Left ventricle myocardium superior (tissue), 1 donor: ENCODE measurements around the gene ZSCAN20. TPM values are rescaled to one million over a fixed set of nuclear protein-coding genes. Genes with fewer than 3 reads are reported as not detected.

Experiments used
- ATAC-seq: fragments of 200-7000 bp; cut with Tn5 transposase; one replicate; pipeline ENCODE4 v1.9.1; 2020; ENCODE audit warnings: mild to moderate bottlenecking, moderate library complexity
- DNase-seq: peaks from one replicate; pipeline ENCODE4 v3.0.0-alpha.2; 2020
- intact Hi-C: fragments of 100-400 bp; cut with micrococcal nuclease; formaldehyde crosslinking; loops from one replicate; pipeline ENCODE4 v1.11.0; 2022
- total RNA-seq: library from RNA; stranded (reverse); fragmentation: NEBNext Ultra II Directional; extraction: Animal tissue kit (Norgen Biotek cat#: 25700); gene quantifications from one replicate; pipeline ENCODE4 v1.2.1, GENCODE V29; 2021
- donor health status: DM: no; HTN: yes; CAD: no; lungs with severe emphysema.

ZSCAN20 gene
- total RNA-seq, 1 donor from 2014 or later, result 4.4 TPM

GRCh38 chr1:33442141-33442540, 30.3 kb upstream of the ZSCAN20 start:
- ATAC-seq, result no peak
- intact Hi-C loops, result no loop called here
- DNase-seq, result no peak

- intact Hi-C loops, result no loop called here
- ATAC-seq, result peak; percentile 30
Observed at GRCh38 chr1:33443080-33443704, 29.3 kb upstream of the ZSCAN20 start.

GRCh38 chr1:33443705-33444180, 28.7 kb upstream of the ZSCAN20 start:
- DNase-seq, result no peak
- intact Hi-C loops, result no loop called here

More at GRCh38 chr1:33443080-33443704, 29.3 kb upstream of the ZSCAN20 start:
- no peak for DNase-seq

GRCh38 chr1:33445108-33445507, 27.3 kb upstream of the ZSCAN20 start:
- no peak for ATAC-seq
- no peak for DNase-seq
- intact Hi-C loops, result no loop called here

More at GRCh38 chr1:33443705-33444180, 28.7 kb upstream of the ZSCAN20 start:
- ATAC-seq, result peak; percentile 51

GRCh38 chr1:33446590-33446989, 25.9 kb upstream of the ZSCAN20 start:
- no peak for DNase-seq
- ATAC-seq, result no peak
- intact Hi-C loops, result no loop called here

GRCh38 chr1:33454646-33455282, 17.7 kb upstream of the ZSCAN20 start:
- no peak for DNase-seq
- no peak for ATAC-seq
- intact Hi-C loops, result loop anchor here (10.0 kb wide), 1 partner anchor 160 kb away; no protein-coding TSS in a partner anchor

GRCh38 chr1:33455539-33456501, 16.6 kb upstream of the ZSCAN20 start:
- DNase-seq (peak; percentile 60), ATAC-seq (peak; percentile 86)
- intact Hi-C loops, result loop anchor here (10.0 kb wide), 1 partner anchor 161 kb away; no protein-coding TSS in a partner anchor

GRCh38 chr1:33456502-33456886, 16.0 kb upstream of the ZSCAN20 start:
- DNase-seq, result no peak
- intact Hi-C loops, result loop anchor here (10.0 kb wide), 1 partner anchor 162 kb away; no protein-coding TSS in a partner anchor
- ATAC-seq, result no peak

- ATAC-seq (no peak), DNase-seq (no peak)
- intact Hi-C loops, result loop anchor here (10.0 kb wide), 1 partner anchor 165 kb away; no protein-coding TSS in a partner anchor
Observed at GRCh38 chr1:33459691-33460090, 12.8 kb upstream of the ZSCAN20 start.

GRCh38 chr1:33460144-33460543, 12.3 kb upstream of the ZSCAN20 start:
- ATAC-seq (peak; percentile 38), DNase-seq (no peak)
- intact Hi-C loops, result no loop called here

GRCh38 chr1:33460947-33461629, 11.4 kb upstream of the ZSCAN20 start:
- intact Hi-C loops, result no loop called here
- peak; percentile 73 for DNase-seq

GRCh38 chr1:33462405-33463164, 9.9 kb upstream of the ZSCAN20 start:
- ATAC-seq, result no peak
- intact Hi-C loops, result no loop called here
- no peak for DNase-seq

More at GRCh38 chr1:33460947-33461629, 11.4 kb upstream of the ZSCAN20 start:
- ATAC-seq, result peak; percentile 79

- DNase-seq (no peak), ATAC-seq (no peak)
- intact Hi-C loops, result no loop called here
Observed at GRCh38 chr1:33464552-33464951, 7.9 kb upstream of the ZSCAN20 start.

- no peak for DNase-seq
- no peak for ATAC-seq
- intact Hi-C loops, result no loop called here
Observed at GRCh38 chr1:33465316-33465715, 7.1 kb upstream of the ZSCAN20 start.

- DNase-seq (no peak), ATAC-seq (peak; percentile 44)
- intact Hi-C loops, result no loop called here
Observed at GRCh38 chr1:33466159-33466558, 6.3 kb upstream of the ZSCAN20 start.

GRCh38 chr1:33468011-33468410, 4.4 kb upstream of the ZSCAN20 start:
- intact Hi-C loops, result no loop called here
- no peak for ATAC-seq

GRCh38 chr1:33468531-33468930, 3.9 kb upstream of the ZSCAN20 start:
- ATAC-seq (no peak), DNase-seq (no peak)
- intact Hi-C loops, result no loop called here

More at GRCh38 chr1:33468011-33468410, 4.4 kb upstream of the ZSCAN20 start:
- DNase-seq, result no peak

- intact Hi-C loops, result no loop called here
- ATAC-seq (no peak), DNase-seq (no peak)
Observed at GRCh38 chr1:33468967-33469366, 3.5 kb upstream of the ZSCAN20 start.
